A549 (cell line): Measurements from ENCODE around the gene DNASE1L2. TPM values are rescaled to one million over a fixed set of nuclear protein-coding genes. Genes with fewer than 3 reads are reported as not detected.

Experiments
- ATAC-seq, 2 experiments: fragments of 200-7000 bp in 1 of 2; fragments of >200 bp in 1 of 2; cut with Nextera tagmentation in 1 of 2; cut with Tn5 transposase in 1 of 2; 3 replicates each; pipeline versions ENCODE4 v1.8.0 to v1.9.1; 2018 to 2020; ENCODE audit warnings: mild to moderate bottlenecking in 1 of 2, moderate library complexity in 1 of 2
- CTCF ChIA-PET: fragments of 300-600 bp; sonication (Branson Sonifier 250); formaldehyde crosslinking; extraction: SDS; loops from one replicate; lab custom pipeline; 2021; ENCODE audit warnings: antibody characterized with exemption, inconsistent platforms; lab: Yijun Ruan, JAX
- POLR2A ChIA-PET: fragments of 350-600 bp; formaldehyde crosslinking; extraction: SDS; loops from one replicate; lab custom pipeline; 2021; ENCODE audit warnings: antibody characterized with exemption, inconsistent platforms; lab: Yijun Ruan, JAX
- DNase-seq, 2 experiments: peaks; one replicate each; pipeline versions ENCODE4 v3.0.0 to v3.0.0-alpha.2; 2011 to 2016; ENCODE audit warnings: low read depth in 1 of 2, low spot score in 1 of 2
- FAIRE-seq: peaks from 2 replicates; lab custom pipeline; 2011; peaks lifted over from hg19 to GRCh38; lab: Jason Lieb, UNC
- H3K27ac ChIP-seq, 2 experiments: fragments of >200 bp; sonication (Bioruptor Twin); formaldehyde crosslinking; 3 replicates each; pipeline ENCODE4 v1.5.1; 2016 to 2017
- H3K4me1 ChIP-seq: fragments of >200 bp; sonication (Bioruptor Twin); formaldehyde crosslinking; 3 replicates; pipeline ENCODE4 v1.6.1; 2016
- H3K4me2 ChIP-seq: fragments of >200 bp; sonication (Bioruptor Twin); formaldehyde crosslinking; 3 replicates; pipeline ENCODE4 v1.6.1; 2016
- H3K4me3 ChIP-seq: fragments of >200 bp; sonication (Bioruptor Twin); formaldehyde crosslinking; 3 replicates; pipeline ENCODE4 v1.5.1; 2016
- H3K9me3 ChIP-seq: fragments of >200 bp; sonication (Bioruptor Twin); formaldehyde crosslinking; 3 replicates; pipeline ENCODE4 v1.6.1; 2016
- BHLHE40 ChIP-seq: IDR thresholded peaks from 2 replicates; pipeline ENCODE4 v1.6.1; 2012; ENCODE audit warnings: low read depth, low read length, inconsistent platforms
- CHD4 ChIP-seq: fragments of 200-600 bp; sonication (generic); IDR thresholded peaks from 2 replicates; pipeline ENCODE4 v1.6.1; 2016; ENCODE audit warnings: antibody characterized with exemption, mild to moderate bottlenecking, borderline replicate concordance
- EHF ChIP-seq: fragments of 250-450 bp; sonication (Bioruptor Pico); IDR thresholded peaks from 2 replicates; pipeline ENCODE4 v1.5.0; 2020; ENCODE audit warnings: mild to moderate bottlenecking
- GATA3 ChIP-seq: IDR thresholded peaks from 2 replicates; pipeline ENCODE4 v1.6.1; 2012; ENCODE audit warnings: borderline replicate concordance
- HEYL ChIP-seq: fragments of 250-450 bp; sonication (Bioruptor Pico); IDR thresholded peaks from 2 replicates; pipeline ENCODE4 v1.8.0; 2021; ENCODE audit warnings: mild to moderate bottlenecking, moderate library complexity
- JUNB ChIP-seq: fragments of >200 bp; sonication (Bioruptor Twin); formaldehyde crosslinking; IDR thresholded peaks from 2 replicates; pipeline ENCODE4 v1.6.1; 2016
- MAFK ChIP-seq: fragments of 450-650 bp; IDR thresholded peaks from 2 replicates; pipeline ENCODE4 v1.6.1; 2014; ENCODE audit not compliant: partially characterized antibody
- NR3C1 ChIP-seq: fragments of >200 bp; sonication (Bioruptor Twin); formaldehyde crosslinking; IDR thresholded peaks from 3 replicates; pipeline ENCODE4 v1.6.1; 2017
- POLR2A ChIP-seq: IDR thresholded peaks from 2 replicates; pipeline ENCODE4 v1.6.1; 2012; ENCODE audit warnings: mild to moderate bottlenecking, low read length
- RAD21 ChIP-seq, 2 experiments: fragments of >200 bp in 1 of 2; sonication (Bioruptor Twin) in 1 of 2; formaldehyde crosslinking in 1 of 2; IDR thresholded peaks in 1 of 2; conservative IDR thresholded peaks in 1 of 2; 2 replicates in 1 of 2; 3 replicates in 1 of 2; pipeline ENCODE4 v1.6.1; 2012 to 2018; ENCODE audit warnings: inconsistent platforms in 1 of 2
- RCOR1 ChIP-seq: fragments of 150-350 bp; IDR thresholded peaks from 2 replicates; pipeline ENCODE4 v1.6.1; 2014; ENCODE audit warnings: antibody characterized with exemption, low read length, low read depth
- RFX5 ChIP-seq: fragments of 450-650 bp; IDR thresholded peaks from 2 replicates; pipeline ENCODE4 v1.7.1; 2014; ENCODE audit warnings: antibody characterized with exemption, mild to moderate bottlenecking, moderate library complexity
- WGBS: methylation state at CpG from one replicate; pipeline ENCODE4 v1.1.6; 2017; ENCODE audit errors: missing lambda C conversion rate; 5-methylcytosine and 5-hydroxymethylcytosine counted together
- polyA plus RNA-seq, 4 experiments: library from polyadenylated mRNA; depleted of rRNA in 3 of 4; stranded (reverse); fragments of >200 nt; fragmentation: RNase III in 1 of 4; extraction: RNeasy Plus Mini Kit Qiagen cat#74134 plus additional on column Dnase treatment in 1 of 4; gene quantifications; 2 replicates in 3 of 4; 3 replicates in 1 of 4; pipeline ENCODE4 v1.2.3, GENCODE V29; 2011 to 2017
- TF ChIP-seq, protein P1 (sequence below): fragments of >200 bp; sonication (Bioruptor Twin); formaldehyde crosslinking; IDR thresholded peaks from 3 replicates; pipeline ENCODE4 v1.5.1; 2016
- TF ChIP-seq, protein P2 (sequence below): fragments of >200 bp; sonication (Bioruptor Twin); formaldehyde crosslinking; IDR thresholded peaks from 2 replicates; pipeline ENCODE4 v1.6.1; 2016
- TF ChIP-seq, protein P3 (sequence below): IDR thresholded peaks from 2 replicates; pipeline ENCODE4 v1.6.1; 2012; ENCODE audit warnings: low read depth, borderline replicate concordance
- TF ChIP-seq, protein P4 (sequence below): fragments of >200 bp; sonication (Bioruptor Twin); formaldehyde crosslinking; IDR thresholded peaks from 3 replicates; pipeline ENCODE4 v1.6.1; 2016
- TF ChIP-seq, protein P5 (sequence below): IDR thresholded peaks from 2 replicates; pipeline ENCODE4 v1.6.1; 2012
- TF ChIP-seq, protein P6 (sequence below): fragments of 250-450 bp; sonication (Bioruptor Pico); IDR thresholded peaks from 2 replicates; pipeline ENCODE4 v1.5.0; 2021; ENCODE audit warnings: mild to moderate bottlenecking, moderate library complexity, borderline replicate concordance

Gene DNASE1L2
- polyA plus RNA-seq, 2 of the 4 experiments (the other 2 are of a cell fraction), result 0.36 to 1.2 TPM

DNA sequence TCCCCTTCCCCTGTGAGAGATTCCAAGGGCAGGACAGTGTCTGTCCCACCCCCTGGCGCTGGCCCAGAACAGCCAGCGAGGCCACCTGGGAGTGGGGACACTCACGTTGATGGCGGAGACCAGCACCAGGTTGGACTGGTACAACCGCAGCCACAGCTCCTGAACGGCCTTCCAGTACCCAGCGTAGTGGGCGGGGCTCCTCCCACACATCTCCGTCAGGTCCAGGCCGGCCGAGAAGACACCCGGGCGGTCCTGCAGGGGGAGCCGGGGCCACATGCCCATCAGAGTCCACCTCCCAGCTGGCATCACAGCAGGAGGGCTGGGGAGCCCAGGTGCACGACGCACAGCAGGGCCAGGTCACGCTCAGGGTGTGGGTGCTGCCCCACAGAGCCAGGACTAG, 8.1 kb downstream of the DNASE1L2 start (continued):
- TF ChIP-seq, protein P1, sequence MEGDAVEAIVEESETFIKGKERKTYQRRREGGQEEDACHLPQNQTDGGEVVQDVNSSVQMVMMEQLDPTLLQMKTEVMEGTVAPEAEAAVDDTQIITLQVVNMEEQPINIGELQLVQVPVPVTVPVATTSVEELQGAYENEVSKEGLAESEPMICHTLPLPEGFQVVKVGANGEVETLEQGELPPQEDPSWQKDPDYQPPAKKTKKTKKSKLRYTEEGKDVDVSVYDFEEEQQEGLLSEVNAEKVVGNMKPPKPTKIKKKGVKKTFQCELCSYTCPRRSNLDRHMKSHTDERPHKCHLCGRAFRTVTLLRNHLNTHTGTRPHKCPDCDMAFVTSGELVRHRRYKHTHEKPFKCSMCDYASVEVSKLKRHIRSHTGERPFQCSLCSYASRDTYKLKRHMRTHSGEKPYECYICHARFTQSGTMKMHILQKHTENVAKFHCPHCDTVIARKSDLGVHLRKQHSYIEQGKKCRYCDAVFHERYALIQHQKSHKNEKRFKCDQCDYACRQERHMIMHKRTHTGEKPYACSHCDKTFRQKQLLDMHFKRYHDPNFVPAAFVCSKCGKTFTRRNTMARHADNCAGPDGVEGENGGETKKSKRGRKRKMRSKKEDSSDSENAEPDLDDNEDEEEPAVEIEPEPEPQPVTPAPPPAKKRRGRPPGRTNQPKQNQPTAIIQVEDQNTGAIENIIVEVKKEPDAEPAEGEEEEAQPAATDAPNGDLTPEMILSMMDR, result no peak
- TF ChIP-seq CHD4 (no peak), POLR2A (no peak), RFX5 (no peak), GATA3 (no peak), EHF (CRISPR knock-in tag) (no peak), HEYL (CRISPR knock-in tag) (no peak)
- TF ChIP-seq, protein P2, sequence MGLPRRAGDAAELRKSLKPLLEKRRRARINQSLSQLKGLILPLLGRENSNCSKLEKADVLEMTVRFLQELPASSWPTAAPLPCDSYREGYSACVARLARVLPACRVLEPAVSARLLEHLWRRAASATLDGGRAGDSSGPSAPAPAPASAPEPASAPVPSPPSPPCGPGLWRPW, result no peak
- TF ChIP-seq, protein P3, sequence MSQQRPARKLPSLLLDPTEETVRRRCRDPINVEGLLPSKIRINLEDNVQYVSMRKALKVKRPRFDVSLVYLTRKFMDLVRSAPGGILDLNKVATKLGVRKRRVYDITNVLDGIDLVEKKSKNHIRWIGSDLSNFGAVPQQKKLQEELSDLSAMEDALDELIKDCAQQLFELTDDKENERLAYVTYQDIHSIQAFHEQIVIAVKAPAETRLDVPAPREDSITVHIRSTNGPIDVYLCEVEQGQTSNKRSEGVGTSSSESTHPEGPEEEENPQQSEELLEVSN, result no peak

DNA sequence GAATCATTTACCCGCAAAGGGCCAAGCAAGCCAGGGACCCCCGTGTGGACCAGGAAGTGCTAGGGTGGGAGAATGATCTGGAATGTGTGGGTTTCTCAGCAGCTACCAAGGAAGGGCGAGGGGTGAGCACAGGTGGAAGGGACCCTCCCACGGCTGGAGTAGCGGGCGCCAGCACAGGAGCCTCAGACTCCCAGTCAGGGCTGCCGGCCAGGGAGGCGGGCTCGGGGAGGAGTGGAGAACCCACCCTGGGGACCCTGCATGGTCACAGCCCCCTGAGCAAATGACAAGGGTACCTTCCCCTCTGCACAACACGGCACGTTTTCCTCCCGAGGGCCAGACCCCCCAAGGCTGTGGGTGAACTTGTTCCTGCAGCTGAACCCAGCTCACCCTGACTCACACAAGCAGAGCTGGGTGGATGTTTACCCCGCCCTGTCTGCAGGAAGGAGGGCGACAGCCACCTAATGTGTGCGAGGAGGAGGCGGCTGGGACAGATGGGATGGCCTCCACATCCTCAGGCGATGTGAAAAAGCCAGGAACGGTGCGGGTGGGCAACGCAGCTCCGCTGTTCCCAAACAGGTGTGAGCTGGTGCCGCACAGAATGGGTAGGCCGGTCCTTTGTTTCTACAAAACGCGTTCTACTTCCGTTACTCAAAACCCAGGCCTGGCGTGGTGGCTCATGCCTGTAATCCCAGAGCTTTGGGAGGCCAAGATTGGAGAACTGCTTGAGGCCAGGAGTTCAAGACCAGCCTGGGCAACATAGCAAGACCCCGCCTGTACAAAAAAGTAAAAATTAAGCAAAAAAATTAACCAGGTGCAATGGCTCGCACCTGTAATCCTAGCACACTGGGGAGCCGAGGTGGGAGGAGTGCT, 8.9 kb downstream of the DNASE1L2 start:
- POLR2A ChIA-PET, result no interaction called here
- Histone ChIP-seq H3K27ac (no peak overlapping the region), H3K4me3 (no peak overlapping the region), H3K4me2 (no peak overlapping the region), H3K4me1 (peaks cover 6% of the 10 kb centered on the region; the same call in 2 of the 3 replicates), H3K9me3 (no peaks in the 10 kb centered on the region)
- CTCF ChIA-PET, result interaction anchor here (0.6 to 0.8 kb wide), 2 partner anchors 9 to 255 kb away, joined by 3 read pairs; partner anchors contain the start of gene DNASE1L2
- DNase-seq (no peak), ATAC-seq (peak; percentile 10 to 17; a peak in 2 of 6 replicates), FAIRE-seq (no peak)
- WGBS, result 85% methylated on average over 26 of the region's 30 CpGs
- no peak for TF ChIP-seq RAD21 (conservative IDR thresholded peaks at IDR 0.05 in 1 of 2, IDR thresholded peaks at IDR 0.05 in 1 of 2)
- TF ChIP-seq, protein P3, result no peak
- no peak for TF ChIP-seq NR3C1
- TF ChIP-seq JUNB, result no peak
- TF ChIP-seq, protein P4, sequence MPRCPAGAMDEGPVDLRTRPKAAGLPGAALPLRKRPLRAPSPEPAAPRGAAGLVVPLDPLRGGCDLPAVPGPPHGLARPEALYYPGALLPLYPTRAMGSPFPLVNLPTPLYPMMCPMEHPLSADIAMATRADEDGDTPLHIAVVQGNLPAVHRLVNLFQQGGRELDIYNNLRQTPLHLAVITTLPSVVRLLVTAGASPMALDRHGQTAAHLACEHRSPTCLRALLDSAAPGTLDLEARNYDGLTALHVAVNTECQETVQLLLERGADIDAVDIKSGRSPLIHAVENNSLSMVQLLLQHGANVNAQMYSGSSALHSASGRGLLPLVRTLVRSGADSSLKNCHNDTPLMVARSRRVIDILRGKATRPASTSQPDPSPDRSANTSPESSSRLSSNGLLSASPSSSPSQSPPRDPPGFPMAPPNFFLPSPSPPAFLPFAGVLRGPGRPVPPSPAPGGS, result no peak
- TF ChIP-seq, protein P5, sequence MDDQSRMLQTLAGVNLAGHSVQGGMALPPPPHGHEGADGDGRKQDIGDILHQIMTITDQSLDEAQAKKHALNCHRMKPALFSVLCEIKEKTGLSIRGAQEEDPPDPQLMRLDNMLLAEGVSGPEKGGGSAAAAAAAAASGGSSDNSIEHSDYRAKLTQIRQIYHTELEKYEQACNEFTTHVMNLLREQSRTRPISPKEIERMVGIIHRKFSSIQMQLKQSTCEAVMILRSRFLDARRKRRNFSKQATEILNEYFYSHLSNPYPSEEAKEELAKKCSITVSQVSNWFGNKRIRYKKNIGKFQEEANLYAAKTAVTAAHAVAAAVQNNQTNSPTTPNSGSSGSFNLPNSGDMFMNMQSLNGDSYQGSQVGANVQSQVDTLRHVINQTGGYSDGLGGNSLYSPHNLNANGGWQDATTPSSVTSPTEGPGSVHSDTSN, result no peak
- no peak for TF ChIP-seq BHLHE40
- TF ChIP-seq, protein P6, sequence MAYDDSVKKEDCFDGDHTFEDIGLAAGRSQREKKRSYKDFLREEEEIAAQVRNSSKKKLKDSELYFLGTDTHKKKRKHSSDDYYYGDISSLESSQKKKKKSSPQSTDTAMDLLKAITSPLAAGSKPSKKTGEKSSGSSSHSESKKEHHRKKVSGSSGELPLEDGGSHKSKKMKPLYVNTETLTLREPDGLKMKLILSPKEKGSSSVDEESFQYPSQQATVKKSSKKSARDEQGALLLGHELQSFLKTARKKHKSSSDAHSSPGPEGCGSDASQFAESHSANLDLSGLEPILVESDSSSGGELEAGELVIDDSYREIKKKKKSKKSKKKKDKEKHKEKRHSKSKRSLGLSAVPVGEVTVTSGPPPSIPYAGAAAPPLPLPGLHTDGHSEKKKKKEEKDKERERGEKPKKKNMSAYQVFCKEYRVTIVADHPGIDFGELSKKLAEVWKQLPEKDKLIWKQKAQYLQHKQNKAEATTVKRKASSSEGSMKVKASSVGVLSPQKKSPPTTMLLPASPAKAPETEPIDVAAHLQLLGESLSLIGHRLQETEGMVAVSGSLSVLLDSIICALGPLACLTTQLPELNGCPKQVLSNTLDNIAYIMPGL (CRISPR knock-in tag), result no peak
- TF ChIP-seq MAFK, result no peak
- TF ChIP-seq RCOR1, result no peak
